Activated gamma-delta T cell (primary cell): ENCODE measurements around the gene ZNF624.

Experiments
- DNase-seq: peaks from one replicate; lab custom pipeline; 2025; lab: John Stamatoyannopoulos, UW

The ZNF624 gene

GRCh38 chr17:16593356-16594102 lies 60.1 kb downstream of the ZNF624 start:
- DNase-seq: no peak

GRCh38 chr17:16589097-16589969 lies 64.3 kb downstream of the ZNF624 start:
- peak; percentile 87 for DNase-seq

GRCh38 chr17:16585796-16586195 lies 67.9 kb downstream of the ZNF624 start:
- no peak for DNase-seq

DNA sequence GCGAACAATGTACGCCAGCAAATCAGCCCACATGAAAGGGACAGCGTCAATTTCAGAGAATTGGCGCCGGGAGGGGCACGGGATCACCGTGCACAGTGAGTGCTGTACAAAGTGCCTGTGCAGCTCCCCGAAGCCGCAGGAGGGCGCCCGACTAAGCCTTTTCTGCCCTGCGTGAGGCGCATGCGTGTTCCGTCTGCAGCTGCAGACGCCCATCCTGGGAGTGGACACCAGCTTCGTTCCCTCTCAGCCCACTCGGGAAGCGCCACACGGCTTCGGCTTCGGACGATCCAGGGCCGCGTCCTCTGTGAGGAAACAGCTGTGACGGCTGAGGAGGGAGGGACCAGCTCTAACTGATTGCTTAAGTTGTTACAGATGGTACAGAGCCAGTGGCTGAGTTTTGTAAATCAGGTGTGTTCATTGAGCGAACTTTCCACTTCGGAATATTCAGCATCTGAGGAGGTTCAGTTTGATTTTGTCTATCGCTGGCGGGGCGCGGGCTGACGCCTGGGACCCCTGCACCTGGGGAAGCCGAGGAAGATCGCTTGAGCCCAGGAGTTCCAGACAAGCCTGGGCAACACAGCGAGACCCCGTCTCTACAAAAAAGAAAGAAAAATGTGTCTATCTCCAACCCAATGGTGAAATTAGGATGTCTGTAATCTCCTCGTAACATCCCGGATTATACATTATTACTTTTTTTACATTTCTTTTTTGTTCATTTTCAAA lies 69.2 kb downstream of the ZNF624 start:
- peak; percentile 68 for DNase-seq

GRCh38 chr17:16583781-16584180 lies 69.9 kb downstream of the ZNF624 start:
- DNase-seq: no peak

- no peak for DNase-seq
Measured at GRCh38 chr17:16573466-16573865, 80.2 kb downstream of the ZNF624 start.
